Upper lobe of left lung (tissue), 6 donors: ENCODE data around the gene SOX3. TPM values are rescaled to one million over a fixed set of nuclear protein-coding genes. Genes with fewer than 3 reads are reported as not detected.

ENCODE experiments used
- ATAC-seq, 2 donors: fragments of 200-7000 bp; cut with Tn5 transposase; one replicate each; pipeline ENCODE4 v1.9.1; 2022; ENCODE audit warnings: mild to moderate bottlenecking in 2 of 2, moderate library complexity in 2 of 2; ENCODE audit not compliant: low FRiP score in 2 of 2
- DNase-seq, 2 donors: peaks; one replicate each; pipeline ENCODE4 v3.0.0-alpha.2; 2019 to 2020
- H3K27ac ChIP-seq, 4 donors: fragments of 200-600 bp; sonication (generic); one replicate each; pipeline ENCODE4 v1.5.1; 2016 to 2019
- H3K27me3 ChIP-seq, 4 donors: fragments of 200-600 bp; sonication (generic); one replicate each; pipeline ENCODE4 v1.5.1; 2017 to 2019
- H3K36me3 ChIP-seq, 4 donors: fragments of 200-600 bp; sonication (generic); one replicate each; pipeline ENCODE4 v1.5.1; 2016 to 2019
- H3K4me1 ChIP-seq, 4 donors: fragments of 200-600 bp; sonication (generic); one replicate each; pipeline ENCODE4 v1.5.1; 2018 to 2019
- H3K4me3 ChIP-seq, 4 donors: fragments of 200-600 bp; sonication (generic); one replicate each; pipeline ENCODE4 v1.5.1; 2017 to 2019; ENCODE audit warnings: mild to moderate bottlenecking in 2 of 4, moderate library complexity in 1 of 4
- H3K9me3 ChIP-seq, 4 donors: fragments of 200-600 bp; sonication (generic); one replicate each; pipeline ENCODE4 v1.5.1; 2018 to 2019
- EP300 ChIP-seq, 4 donors: sonication (generic); formaldehyde crosslinking; IDR thresholded peaks; one replicate each; pipeline ENCODE4 v1.5.1; 2017; ENCODE audit warnings: antibody characterized with exemption in 4 of 4, control low read depth in 2 of 4
- POLR2A ChIP-seq, 4 donors: fragments of 450-650 bp; IDR thresholded peaks; one replicate each; pipeline ENCODE4 v1.5.1; 2016 to 2017; ENCODE audit warnings: antibody characterized with exemption in 4 of 4, mild to moderate bottlenecking in 2 of 4
- POLR2AphosphoS5 ChIP-seq, 2 donors: sonication (generic); formaldehyde crosslinking; IDR thresholded peaks; one replicate each; pipeline ENCODE4 v1.5.1; 2017; ENCODE audit warnings: antibody characterized with exemption in 2 of 2
- WGBS, 2 donors: methylation state at CpG; one replicate each; pipeline ENCODE4 v1.1.5; 2017 to 2018; 5-methylcytosine and 5-hydroxymethylcytosine counted together
- total RNA-seq, 6 donors: library from RNA; depleted of rRNA in 4 of 6; stranded (reverse); fragments of >200 nt in 4 of 6; gene quantifications; one replicate each; pipeline versions ENCODE4 v1.1.0 to v1.2.1, GENCODE V29; 2016 to 2021
- TF ChIP-seq, protein P1 (sequence below), 6 experiments: fragments of 450-650 bp in 4 of 6; fragments of 200-600 bp in 2 of 6; sonication (generic) in 2 of 6; IDR thresholded peaks; one replicate each; pipeline ENCODE4 v1.5.1; 2016 to 2019; ENCODE audit warnings: antibody characterized with exemption in 6 of 6
- donor health status: DM: no; HTN: no; CAD: no; lungs with moderate emphysema.
- donor health status: DM: no; HTN: yes; CAD: no; lungs with severe emphysema.

The SOX3 gene
- total RNA-seq, 6 donors from 2014 or later: 0.10 TPM; not detected in 5

DNA sequence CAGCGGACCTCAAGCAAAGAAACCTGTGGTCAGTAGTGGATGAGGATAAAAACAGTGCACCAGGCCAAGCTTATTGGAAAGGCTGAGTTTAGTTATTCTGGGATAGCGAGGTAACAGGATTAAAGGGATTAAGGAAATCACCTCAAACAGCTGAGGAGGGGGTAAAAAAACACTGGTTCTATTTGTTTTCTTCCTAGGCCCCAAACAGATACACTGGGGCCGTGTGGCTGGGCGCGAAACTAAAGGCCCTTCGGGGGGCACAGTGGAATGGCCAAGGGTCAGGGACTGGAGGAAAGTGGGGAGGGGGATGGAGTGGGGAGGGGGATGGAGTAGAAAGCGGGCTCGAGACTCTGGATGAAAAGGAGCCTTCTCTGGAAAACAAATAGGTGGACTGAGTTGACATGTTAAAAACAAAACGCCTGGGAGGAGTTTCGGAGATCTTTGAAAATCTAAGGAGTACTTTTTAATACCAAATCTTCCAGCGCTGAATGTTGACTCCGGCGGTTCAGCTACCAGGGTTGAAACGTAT lies 2.9 kb downstream of the SOX3 start:
- no peak for TF ChIP-seq EP300 (IDR thresholded peaks at IDR 0.05)
- TF ChIP-seq, protein P1, sequence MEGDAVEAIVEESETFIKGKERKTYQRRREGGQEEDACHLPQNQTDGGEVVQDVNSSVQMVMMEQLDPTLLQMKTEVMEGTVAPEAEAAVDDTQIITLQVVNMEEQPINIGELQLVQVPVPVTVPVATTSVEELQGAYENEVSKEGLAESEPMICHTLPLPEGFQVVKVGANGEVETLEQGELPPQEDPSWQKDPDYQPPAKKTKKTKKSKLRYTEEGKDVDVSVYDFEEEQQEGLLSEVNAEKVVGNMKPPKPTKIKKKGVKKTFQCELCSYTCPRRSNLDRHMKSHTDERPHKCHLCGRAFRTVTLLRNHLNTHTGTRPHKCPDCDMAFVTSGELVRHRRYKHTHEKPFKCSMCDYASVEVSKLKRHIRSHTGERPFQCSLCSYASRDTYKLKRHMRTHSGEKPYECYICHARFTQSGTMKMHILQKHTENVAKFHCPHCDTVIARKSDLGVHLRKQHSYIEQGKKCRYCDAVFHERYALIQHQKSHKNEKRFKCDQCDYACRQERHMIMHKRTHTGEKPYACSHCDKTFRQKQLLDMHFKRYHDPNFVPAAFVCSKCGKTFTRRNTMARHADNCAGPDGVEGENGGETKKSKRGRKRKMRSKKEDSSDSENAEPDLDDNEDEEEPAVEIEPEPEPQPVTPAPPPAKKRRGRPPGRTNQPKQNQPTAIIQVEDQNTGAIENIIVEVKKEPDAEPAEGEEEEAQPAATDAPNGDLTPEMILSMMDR (IDR thresholded peaks at IDR 0.05): no peak
- H3K4me3 ChIP-seq: no peak overlapping the region
- peaks cover 0 to 44% (median 9%) of the 10 kb centered on the region in 4 donors for H3K27me3 ChIP-seq
- no peak overlapping the region for H3K27ac ChIP-seq
- H3K9me3 ChIP-seq: peaks cover 0 to 12% (median 0%) of the 10 kb centered on the region in 4 donors
- 9 to 39% methylated on average over 11 to 14 of the region's 14 CpGs for WGBS, 2 donors
- peaks cover 0 to 17% (median 1%) of the 10 kb centered on the region in 4 donors for H3K4me1 ChIP-seq
- ATAC-seq (no peak), DNase-seq (no peak)
- H3K36me3 ChIP-seq: no peaks in the 10 kb centered on the region

DNA sequence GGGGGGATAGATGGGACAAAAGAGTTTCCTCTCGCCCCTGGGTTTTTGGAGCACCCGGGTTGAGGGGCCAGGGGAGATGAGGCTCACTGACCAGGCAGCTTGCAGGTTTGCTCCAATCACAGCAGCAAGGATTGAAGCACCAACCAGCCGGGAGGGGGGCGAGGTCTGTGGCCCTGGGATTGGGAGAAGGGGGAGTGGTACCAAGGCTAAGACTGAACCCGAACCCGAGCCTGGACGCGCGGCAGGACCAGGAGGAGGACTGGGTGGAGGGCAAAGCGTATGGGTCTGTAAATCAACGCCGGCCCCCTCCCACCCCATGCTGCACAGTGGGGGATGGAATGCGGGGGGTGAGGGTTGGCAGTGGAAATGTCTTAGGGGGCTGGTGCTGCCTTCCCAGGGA lies 3.5 kb downstream of the SOX3 start:
- no peak for ATAC-seq
- Histone ChIP-seq H3K9me3 (peaks cover 0 to 12% (median 0%) of the 10 kb centered on the region in 4 donors), H3K27me3 (peaks cover 0 to 44% (median 9%) of the 10 kb centered on the region in 4 donors), H3K36me3 (no peaks in the 10 kb centered on the region), H3K4me1 (peaks cover 0 to 17% (median 1%) of the 10 kb centered on the region in 4 donors), H3K4me3 (no peak overlapping the region), H3K27ac (no peak overlapping the region)
- TF ChIP-seq POLR2AphosphoS5 (IDR thresholded peaks at IDR 0.05) (no peak), POLR2A (IDR thresholded peaks at IDR 0.05) (no peak), EP300 (IDR thresholded peaks at IDR 0.05) (no peak)
- TF ChIP-seq, protein P1 (IDR thresholded peaks at IDR 0.05): no peak
- no peak for DNase-seq
- WGBS, 2 donors: 6 to 26% methylated on average over 2 to 6 of the region's 13 CpGs

DNA sequence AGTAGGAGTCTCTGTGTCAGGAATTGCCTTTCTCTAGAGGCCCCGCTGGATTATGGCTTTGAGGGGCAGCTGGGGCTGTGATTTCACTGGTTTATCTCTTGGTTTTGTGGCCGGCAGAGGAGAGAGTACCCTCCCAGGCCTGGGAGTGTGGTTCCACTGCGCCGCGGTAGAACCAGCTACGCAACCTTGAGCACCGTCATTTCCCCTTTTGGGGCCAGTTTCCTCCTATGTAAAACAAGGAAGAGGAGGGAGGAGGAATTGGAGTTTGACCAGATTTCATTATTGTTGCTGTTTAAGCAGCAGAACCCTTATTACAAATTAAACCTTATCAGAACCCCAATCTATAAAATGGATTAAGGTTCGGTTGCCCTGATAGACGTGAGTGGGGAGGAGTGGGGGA lies 4.4 kb downstream of the SOX3 start:
- Histone ChIP-seq H3K27ac (no peak overlapping the region), H3K27me3 (peaks cover 0 to 35% (median 6%) of the 10 kb centered on the region in 4 donors), H3K4me1 (peaks cover 0 to 11% (median 1%) of the 10 kb centered on the region in 4 donors), H3K4me3 (no peak overlapping the region), H3K9me3 (peaks cover 0 to 12% (median 0%) of the 10 kb centered on the region in 4 donors), H3K36me3 (no peaks in the 10 kb centered on the region)
- DNase-seq (no peak), ATAC-seq (no peak)
- TF ChIP-seq, protein P1 (IDR thresholded peaks at IDR 0.05): no peak
- no peak for TF ChIP-seq EP300 (IDR thresholded peaks at IDR 0.05)
- TF ChIP-seq POLR2A (IDR thresholded peaks at IDR 0.05): no peak
- no peak for TF ChIP-seq POLR2AphosphoS5 (IDR thresholded peaks at IDR 0.05)
- WGBS, 2 donors: 13 to 19% methylated on average over 5 to 9 of the region's 9 CpGs

DNA sequence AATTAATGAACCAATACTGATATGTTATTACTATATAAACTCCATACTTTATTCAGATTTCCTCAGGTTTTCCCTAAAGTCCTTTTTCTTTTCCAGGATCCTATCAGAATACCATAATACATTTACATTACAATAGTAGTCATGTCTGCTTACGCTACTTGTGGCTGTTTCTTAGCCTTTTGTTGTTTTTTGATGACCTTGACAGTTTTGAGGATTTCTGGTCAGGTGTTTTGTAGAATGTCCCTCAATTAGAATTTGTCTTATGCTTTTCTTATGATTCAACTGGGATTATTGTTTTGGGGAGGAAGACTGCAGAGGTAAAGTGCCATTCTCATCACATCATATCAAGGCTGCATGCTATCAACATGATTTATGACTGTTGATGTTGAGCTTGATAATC lies 9.1 kb downstream of the SOX3 start:
- ATAC-seq: no peak
- no peak for TF ChIP-seq EP300 (IDR thresholded peaks at IDR 0.05)
- TF ChIP-seq, protein P1 (IDR thresholded peaks at IDR 0.05): no peak
- no peak for TF ChIP-seq POLR2AphosphoS5 (IDR thresholded peaks at IDR 0.05)
- no peak for TF ChIP-seq POLR2A (IDR thresholded peaks at IDR 0.05)
- DNase-seq: no peak
- 81 to 89% methylated on average over 1 of the region's 1 CpG for WGBS, 2 donors
- H3K27ac ChIP-seq: no peak overlapping the region
- no peaks in the 10 kb centered on the region for H3K9me3 ChIP-seq
- no peaks in the 10 kb centered on the region for H3K36me3 ChIP-seq
- H3K4me3 ChIP-seq: no peak overlapping the region
- no peaks in the 10 kb centered on the region for H3K27me3 ChIP-seq
- no peaks in the 10 kb centered on the region for H3K4me1 ChIP-seq
